ENCODE data around the gene GOLGA7B. TPM values are rescaled to one million over a fixed set of nuclear protein-coding genes. Genes with fewer than 3 reads are reported as not detected.

The GOLGA7B gene
- total RNA-seq, 1 experiment from 2014 or later = 5.4 TPM

- in situ Hi-C loops (cut with HindIII; ENCODE audit: low pct_unique_long_range_greater_than_20kb, low sequenced_read_pairs) = no loop called here
- no peak for DNase-seq (ENCODE audit: low read depth)
Observed at GRCh38 chr10:97907830-97908229, 58.2 kb downstream of the GOLGA7B start.

GRCh38 chr10:97910661-97911060 is 61.0 kb downstream of the GOLGA7B start:
- DNase-seq (ENCODE audit: low read depth) = no peak
- in situ Hi-C loops (cut with HindIII; ENCODE audit: low pct_unique_long_range_greater_than_20kb, low sequenced_read_pairs) = no loop called here

GRCh38 chr10:97911217-97911616 is 61.6 kb downstream of the GOLGA7B start:
- DNase-seq (ENCODE audit: low read depth) = no peak
- in situ Hi-C loops (cut with HindIII; ENCODE audit: low pct_unique_long_range_greater_than_20kb, low sequenced_read_pairs) = no loop called here

- in situ Hi-C loops (cut with HindIII; ENCODE audit: low pct_unique_long_range_greater_than_20kb, low sequenced_read_pairs) = no loop called here
- DNase-seq (ENCODE audit: low read depth) = no peak
Observed at GRCh38 chr10:97913193-97913592, 63.5 kb downstream of the GOLGA7B start.

- in situ Hi-C loops (cut with HindIII; ENCODE audit: low pct_unique_long_range_greater_than_20kb, low sequenced_read_pairs) = no loop called here
- no peak for DNase-seq (ENCODE audit: low read depth)
Observed at GRCh38 chr10:97913614-97914013, 64.0 kb downstream of the GOLGA7B start.

GRCh38 chr10:97914171-97914836 is 64.7 kb downstream of the GOLGA7B start:
- DNase-seq (ENCODE audit: low read depth) = no peak
- in situ Hi-C loops (cut with HindIII; ENCODE audit: low pct_unique_long_range_greater_than_20kb, low sequenced_read_pairs) = no loop called here

GRCh38 chr10:97914837-97915211 is 65.2 kb downstream of the GOLGA7B start:
- in situ Hi-C loops (cut with HindIII; ENCODE audit: low pct_unique_long_range_greater_than_20kb, low sequenced_read_pairs) = no loop called here
- peak; percentile 66 for DNase-seq (ENCODE audit: low read depth)

- in situ Hi-C loops (cut with HindIII; ENCODE audit: low pct_unique_long_range_greater_than_20kb, low sequenced_read_pairs) = no loop called here
- no peak for DNase-seq (ENCODE audit: low read depth)
Observed at GRCh38 chr10:97915346-97916131, 65.9 kb downstream of the GOLGA7B start.

- DNase-seq (ENCODE audit: low read depth) = no peak
- in situ Hi-C loops (cut with HindIII; ENCODE audit: low pct_unique_long_range_greater_than_20kb, low sequenced_read_pairs) = no loop called here
Observed at GRCh38 chr10:97916586-97916985, 66.9 kb downstream of the GOLGA7B start.

GRCh38 chr10:97919012-97919411 is 69.4 kb downstream of the GOLGA7B start:
- in situ Hi-C loops (cut with HindIII; ENCODE audit: low pct_unique_long_range_greater_than_20kb, low sequenced_read_pairs) = no loop called here
- no peak for DNase-seq (ENCODE audit: low read depth)

- in situ Hi-C loops (cut with HindIII; ENCODE audit: low pct_unique_long_range_greater_than_20kb, low sequenced_read_pairs) = no loop called here
- DNase-seq (ENCODE audit: low read depth) = no peak
Observed at GRCh38 chr10:97920865-97921264, 71.2 kb downstream of the GOLGA7B start.

Other genes starting within 250 kb of the GOLGA7B start
- 8.2 and 10.5 TPM in 2 replicates for gene MORN4, start 216.3 kb upstream of the GOLGA7B start, total RNA-seq (2014; rRNA removed; shearing (Covaris generic); ENCODE audit: low replicate concordance)
- gene PI4K2A, start 209.2 kb upstream of the GOLGA7B start, total RNA-seq (2014; rRNA removed; shearing (Covaris generic); ENCODE audit: low replicate concordance) = 12.7 and 13.6 TPM in 2 replicates
- 44.0 and 46.1 TPM in 2 replicates for gene AVPI1, start 162.6 kb upstream of the GOLGA7B start, total RNA-seq (2014; rRNA removed; shearing (Covaris generic); ENCODE audit: low replicate concordance)
- 58.1 and 60.8 TPM in 2 replicates for gene MARVELD1, start 136.1 kb upstream of the GOLGA7B start, total RNA-seq (2014; rRNA removed; shearing (Covaris generic); ENCODE audit: low replicate concordance)
- 18.9 and 30.5 TPM in 2 replicates for gene ZFYVE27, start 112.7 kb upstream of the GOLGA7B start, total RNA-seq (2014; rRNA removed; shearing (Covaris generic); ENCODE audit: low replicate concordance)
- not detected in 2 replicates for gene SFRP5, start 77.8 kb upstream of the GOLGA7B start, total RNA-seq (2014; rRNA removed; shearing (Covaris generic); ENCODE audit: low replicate concordance)
- not detected in 2 replicates for gene CRTAC1, start 180.8 kb downstream of the GOLGA7B start, total RNA-seq (2014; rRNA removed; shearing (Covaris generic); ENCODE audit: low replicate concordance)